ENCODE data around the gene P3H2. TPM values are rescaled to one million over a fixed set of nuclear protein-coding genes. Genes with fewer than 3 reads are reported as not detected.

Gene P3H2
- total and polyA plus RNA-seq, 2 experiments from 2014 or later = 8.2 to 24.2 TPM

DNA sequence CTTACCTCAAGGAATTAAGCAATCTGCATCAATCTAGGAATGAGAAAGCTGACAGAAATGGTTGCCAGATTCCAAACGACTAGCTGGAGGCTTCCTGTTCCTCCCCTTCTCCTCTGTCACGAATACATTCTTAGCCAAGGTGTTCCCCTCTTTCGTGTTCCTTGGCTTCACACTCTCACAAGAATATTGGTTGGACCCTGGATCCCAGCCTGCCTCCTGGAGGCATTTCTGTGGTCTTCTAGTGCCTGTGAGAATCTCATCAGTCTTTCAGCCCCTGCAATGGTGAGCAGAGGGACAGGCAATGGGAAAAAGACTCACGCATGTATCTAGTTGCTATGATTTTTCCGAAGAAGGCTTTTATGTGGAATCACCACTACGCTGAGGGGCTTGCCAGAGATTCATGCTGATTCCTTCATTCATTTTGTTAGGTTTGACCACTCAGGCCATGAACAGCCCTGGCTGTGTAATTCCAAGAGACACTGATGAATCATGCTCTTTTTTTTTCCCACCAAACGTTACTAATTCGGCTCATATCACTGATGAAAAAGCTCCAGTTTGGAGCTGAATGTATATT lies 1.6 kb upstream of the P3H2 start:
- Histone ChIP-seq H3K9me2 (ENCODE audit: insufficient read depth) (no peaks in the 10 kb centered on the region), H3K27me3 (ENCODE audit: insufficient read depth) (peaks cover 31% of the 10 kb centered on the region), H3K4me1 (ENCODE audit: insufficient read depth) (peaks cover 28% of the 10 kb centered on the region), H3K36me3 (ENCODE audit: insufficient read depth) (0 out of 2 replicates have a peak, but pooled peaks cover 3% of the 10 kb centered on the region), H3F3A (replicated peaks; ENCODE audit: low read depth) (peaks cover 3% of the 10 kb centered on the region; the same call in 1 of the 2 replicates), H3K4me2 (0 out of 2 replicates have a peak overlapping the region, but pooled peaks have one; percentile 55), H3K79me2 (replicated peaks; ENCODE audit: insufficient read depth) (peaks cover 1% of the 10 kb centered on the region; the same call in 1 of the 2 replicates), H3K4me3 (no peak overlapping the region), H4K20me1 (replicated peaks; ENCODE audit: insufficient read depth) (peaks cover 4% of the 10 kb centered on the region; the same call in 1 of the 2 replicates), H3K27ac (ENCODE audit: low read depth) (no peak overlapping the region), H2AFZ (no peak overlapping the region)
- ATAC-seq = no peak
- TF ChIP-seq EZH2phosphoT487 (IDR thresholded peaks at IDR 0.05; ENCODE audit: unreplicated experiment) = no peak
- no peak for TF ChIP-seq ZNF331 (CRISPR knock-in tag; IDR thresholded peaks at IDR 0.05; ENCODE audit: low read depth)
- TF ChIP-seq ETS1 (IDR thresholded peaks at IDR 0.05) = no peak
- no peak for TF ChIP-seq EZH2 (IDR thresholded peaks at IDR 0.05; ENCODE audit: low read depth, unreplicated experiment)
- no peak for TF ChIP-seq JUNB (IDR thresholded peaks at IDR 0.05; ENCODE audit: unreplicated experiment)
- TF ChIP-seq NANOG (IDR thresholded peaks at IDR 0.05; ENCODE audit: borderline replicate concordance) = no peak
- TF ChIP-seq ZNF114 (CRISPR knock-in tag; IDR thresholded peaks at IDR 0.05) = no peak
- TF ChIP-seq, protein P1, sequence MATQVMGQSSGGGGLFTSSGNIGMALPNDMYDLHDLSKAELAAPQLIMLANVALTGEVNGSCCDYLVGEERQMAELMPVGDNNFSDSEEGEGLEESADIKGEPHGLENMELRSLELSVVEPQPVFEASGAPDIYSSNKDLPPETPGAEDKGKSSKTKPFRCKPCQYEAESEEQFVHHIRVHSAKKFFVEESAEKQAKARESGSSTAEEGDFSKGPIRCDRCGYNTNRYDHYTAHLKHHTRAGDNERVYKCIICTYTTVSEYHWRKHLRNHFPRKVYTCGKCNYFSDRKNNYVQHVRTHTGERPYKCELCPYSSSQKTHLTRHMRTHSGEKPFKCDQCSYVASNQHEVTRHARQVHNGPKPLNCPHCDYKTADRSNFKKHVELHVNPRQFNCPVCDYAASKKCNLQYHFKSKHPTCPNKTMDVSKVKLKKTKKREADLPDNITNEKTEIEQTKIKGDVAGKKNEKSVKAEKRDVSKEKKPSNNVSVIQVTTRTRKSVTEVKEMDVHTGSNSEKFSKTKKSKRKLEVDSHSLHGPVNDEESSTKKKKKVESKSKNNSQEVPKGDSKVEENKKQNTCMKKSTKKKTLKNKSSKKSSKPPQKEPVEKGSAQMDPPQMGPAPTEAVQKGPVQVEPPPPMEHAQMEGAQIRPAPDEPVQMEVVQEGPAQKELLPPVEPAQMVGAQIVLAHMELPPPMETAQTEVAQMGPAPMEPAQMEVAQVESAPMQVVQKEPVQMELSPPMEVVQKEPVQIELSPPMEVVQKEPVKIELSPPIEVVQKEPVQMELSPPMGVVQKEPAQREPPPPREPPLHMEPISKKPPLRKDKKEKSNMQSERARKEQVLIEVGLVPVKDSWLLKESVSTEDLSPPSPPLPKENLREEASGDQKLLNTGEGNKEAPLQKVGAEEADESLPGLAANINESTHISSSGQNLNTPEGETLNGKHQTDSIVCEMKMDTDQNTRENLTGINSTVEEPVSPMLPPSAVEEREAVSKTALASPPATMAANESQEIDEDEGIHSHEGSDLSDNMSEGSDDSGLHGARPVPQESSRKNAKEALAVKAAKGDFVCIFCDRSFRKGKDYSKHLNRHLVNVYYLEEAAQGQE (IDR thresholded peaks at IDR 0.05; ENCODE audit: unreplicated experiment) = no peak
- no peak; a peak in 1 of 4 replicates for TF ChIP-seq CTCF (conservative IDR thresholded peaks at IDR 0.05; ENCODE audit: low read depth in 2 of 2)
- TF ChIP-seq STAT1 (IDR thresholded peaks at IDR 0.05; ENCODE audit: unreplicated experiment) = no peak
- TF ChIP-seq CREB1 (CRISPR knock-in tag; IDR thresholded peaks at IDR 0.05; ENCODE audit: low read depth) = no peak
- no peak for TF ChIP-seq POLR2AphosphoS5 (IDR thresholded peaks at IDR 0.05; ENCODE audit: low read depth)
- TF ChIP-seq, protein P2, sequence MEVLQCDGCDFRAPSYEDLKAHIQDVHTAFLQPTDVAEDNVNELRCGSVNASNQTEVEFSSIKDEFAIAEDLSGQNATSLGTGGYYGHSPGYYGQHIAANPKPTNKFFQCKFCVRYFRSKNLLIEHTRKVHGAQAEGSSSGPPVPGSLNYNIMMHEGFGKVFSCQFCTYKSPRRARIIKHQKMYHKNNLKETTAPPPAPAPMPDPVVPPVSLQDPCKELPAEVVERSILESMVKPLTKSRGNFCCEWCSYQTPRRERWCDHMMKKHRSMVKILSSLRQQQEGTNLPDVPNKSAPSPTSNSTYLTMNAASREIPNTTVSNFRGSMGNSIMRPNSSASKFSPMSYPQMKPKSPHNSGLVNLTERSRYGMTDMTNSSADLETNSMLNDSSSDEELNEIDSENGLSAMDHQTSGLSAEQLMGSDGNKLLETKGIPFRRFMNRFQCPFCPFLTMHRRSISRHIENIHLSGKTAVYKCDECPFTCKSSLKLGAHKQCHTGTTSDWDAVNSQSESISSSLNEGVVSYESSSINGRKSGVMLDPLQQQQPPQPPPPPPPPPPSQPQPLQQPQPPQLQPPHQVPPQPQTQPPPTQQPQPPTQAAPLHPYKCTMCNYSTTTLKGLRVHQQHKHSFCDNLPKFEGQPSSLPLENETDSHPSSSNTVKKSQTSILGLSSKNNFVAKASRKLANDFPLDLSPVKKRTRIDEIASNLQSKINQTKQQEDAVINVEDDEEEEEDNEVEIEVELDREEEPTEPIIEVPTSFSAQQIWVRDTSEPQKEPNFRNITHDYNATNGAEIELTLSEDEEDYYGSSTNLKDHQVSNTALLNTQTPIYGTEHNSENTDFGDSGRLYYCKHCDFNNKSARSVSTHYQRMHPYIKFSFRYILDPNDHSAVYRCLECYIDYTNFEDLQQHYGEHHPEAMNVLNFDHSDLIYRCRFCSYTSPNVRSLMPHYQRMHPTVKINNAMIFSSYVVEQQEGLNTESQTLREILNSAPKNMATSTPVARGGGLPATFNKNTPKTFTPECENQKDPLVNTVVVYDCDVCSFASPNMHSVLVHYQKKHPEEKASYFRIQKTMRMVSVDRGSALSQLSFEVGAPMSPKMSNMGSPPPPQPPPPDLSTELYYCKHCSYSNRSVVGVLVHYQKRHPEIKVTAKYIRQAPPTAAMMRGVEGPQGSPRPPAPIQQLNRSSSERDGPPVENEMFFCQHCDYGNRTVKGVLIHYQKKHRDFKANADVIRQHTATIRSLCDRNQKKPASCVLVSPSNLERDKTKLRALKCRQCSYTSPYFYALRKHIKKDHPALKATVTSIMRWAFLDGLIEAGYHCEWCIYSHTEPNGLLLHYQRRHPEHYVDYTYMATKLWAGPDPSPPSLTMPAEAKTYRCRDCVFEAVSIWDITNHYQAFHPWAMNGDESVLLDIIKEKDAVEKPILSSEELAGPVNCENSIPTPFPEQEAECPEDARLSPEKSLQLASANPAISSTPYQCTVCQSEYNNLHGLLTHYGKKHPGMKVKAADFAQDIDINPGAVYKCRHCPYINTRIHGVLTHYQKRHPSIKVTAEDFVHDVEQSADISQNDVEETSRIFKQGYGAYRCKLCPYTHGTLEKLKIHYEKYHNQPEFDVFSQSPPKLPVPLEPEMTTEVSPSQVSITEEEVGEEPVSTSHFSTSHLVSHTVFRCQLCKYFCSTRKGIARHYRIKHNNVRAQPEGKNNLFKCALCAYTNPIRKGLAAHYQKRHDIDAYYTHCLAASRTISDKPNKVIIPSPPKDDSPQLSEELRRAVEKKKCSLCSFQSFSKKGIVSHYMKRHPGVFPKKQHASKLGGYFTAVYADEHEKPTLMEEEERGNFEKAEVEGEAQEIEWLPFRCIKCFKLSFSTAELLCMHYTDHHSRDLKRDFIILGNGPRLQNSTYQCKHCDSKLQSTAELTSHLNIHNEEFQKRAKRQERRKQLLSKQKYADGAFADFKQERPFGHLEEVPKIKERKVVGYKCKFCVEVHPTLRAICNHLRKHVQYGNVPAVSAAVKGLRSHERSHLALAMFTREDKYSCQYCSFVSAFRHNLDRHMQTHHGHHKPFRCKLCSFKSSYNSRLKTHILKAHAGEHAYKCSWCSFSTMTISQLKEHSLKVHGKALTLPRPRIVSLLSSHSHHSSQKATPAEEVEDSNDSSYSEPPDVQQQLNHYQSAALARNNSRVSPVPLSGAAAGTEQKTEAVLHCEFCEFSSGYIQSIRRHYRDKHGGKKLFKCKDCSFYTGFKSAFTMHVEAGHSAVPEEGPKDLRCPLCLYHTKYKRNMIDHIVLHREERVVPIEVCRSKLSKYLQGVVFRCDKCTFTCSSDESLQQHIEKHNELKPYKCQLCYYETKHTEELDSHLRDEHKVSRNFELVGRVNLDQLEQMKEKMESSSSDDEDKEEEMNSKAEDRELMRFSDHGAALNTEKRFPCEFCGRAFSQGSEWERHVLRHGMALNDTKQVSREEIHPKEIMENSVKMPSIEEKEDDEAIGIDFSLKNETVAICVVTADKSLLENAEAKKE (CRISPR knock-in tag; IDR thresholded peaks at IDR 0.05) = no peak
- Mint-ChIP-seq H3K36me3 (ENCODE audit: low read depth) (peaks cover 3% of the 10 kb centered on the region; the same call in 2 of the 3 replicates), H3K27ac (no peak overlapping the region), H3K27me3 (ENCODE audit: insufficient read depth, low read depth, poor library complexity) (peaks cover 19% of the 10 kb centered on the region), H3K9me3 (no peaks in the 10 kb centered on the region), H3K4me3 (no peak overlapping the region), H3K4me1 (peaks cover 34% of the 10 kb centered on the region)
- DNase-seq (ENCODE audit: low spot score) = peak; percentile 19

Data from GM23338 (cell line).